HEK293 (cell line): ENCODE data around the gene HOXC5.
A peak's percentile ranks its signal among the peaks of the same experiment; 100 is the strongest.

Experiments used
- FEZF1 ChIP-seq: fragments of 450-650 bp; formaldehyde crosslinking; IDR thresholded peaks from 2 replicates; pipeline ENCODE4 v1.5.1; 2016; ENCODE audit warnings: missing biosample characterization, missing genetic modification characterization
- MYNN ChIP-seq: fragments of 450-650 bp; formaldehyde crosslinking; IDR thresholded peaks from 2 replicates; pipeline ENCODE4 v1.5.1; 2016; ENCODE audit warnings: missing biosample characterization, missing genetic modification characterization, borderline replicate concordance
- SETDB1 ChIP-seq: IDR thresholded peaks from one replicate; pipeline ENCODE4 v1.6.1; 2017; ENCODE audit warnings: mild to moderate bottlenecking, low read length, moderate library complexity, mixed read lengths; ENCODE audit not compliant: insufficient read length
- ZBTB1 ChIP-seq: fragments of 450-650 bp; formaldehyde crosslinking; IDR thresholded peaks from 2 replicates; pipeline ENCODE4 v1.5.1; 2016; ENCODE audit warnings: missing biosample characterization, missing genetic modification characterization
- ZNF837 ChIP-seq: fragments of 450-650 bp; formaldehyde crosslinking; IDR thresholded peaks from 2 replicates; pipeline ENCODE4 v1.5.1; 2016; ENCODE audit warnings: missing biosample characterization, missing genetic modification characterization
- TF ChIP-seq, protein P1 (sequence below): fragments of 450-650 bp; formaldehyde crosslinking; IDR thresholded peaks from 2 replicates; pipeline ENCODE4 v1.5.1; 2016; ENCODE audit warnings: missing biosample characterization, missing genetic modification characterization
- TF ChIP-seq, protein P2 (sequence below): fragments of 450-650 bp; formaldehyde crosslinking; IDR thresholded peaks from 2 replicates; pipeline ENCODE4 v1.5.1; 2016; ENCODE audit warnings: missing biosample characterization, missing genetic modification characterization
- TF ChIP-seq, protein P3 (sequence below): fragments of 450-650 bp; formaldehyde crosslinking; IDR thresholded peaks from 2 replicates; pipeline ENCODE4 v1.5.1; 2016; ENCODE audit warnings: missing biosample characterization, missing genetic modification characterization
- TF ChIP-seq, protein P4 (sequence below): fragments of 450-650 bp; formaldehyde crosslinking; IDR thresholded peaks from 2 replicates; pipeline ENCODE4 v1.5.1; 2016; ENCODE audit warnings: missing biosample characterization, missing genetic modification characterization

DNA sequence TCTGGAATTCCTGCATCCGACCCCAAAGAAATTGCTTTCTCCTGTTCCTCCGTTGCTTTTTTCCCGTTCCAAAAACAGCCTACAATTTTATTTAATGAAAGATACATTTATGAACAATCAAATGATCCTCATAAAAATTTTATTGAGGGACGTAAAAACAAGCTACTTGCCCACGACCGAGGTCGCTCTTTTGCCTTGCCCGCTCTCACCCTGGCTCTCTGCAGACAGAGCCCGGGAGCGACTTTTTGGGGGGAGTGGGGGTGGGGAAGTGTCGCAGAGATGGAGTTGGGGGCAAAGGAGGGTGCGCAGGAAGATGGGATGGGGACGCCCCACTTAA lies 34.0 kb upstream of the HOXC5 start:
- TF ChIP-seq, protein P1, sequence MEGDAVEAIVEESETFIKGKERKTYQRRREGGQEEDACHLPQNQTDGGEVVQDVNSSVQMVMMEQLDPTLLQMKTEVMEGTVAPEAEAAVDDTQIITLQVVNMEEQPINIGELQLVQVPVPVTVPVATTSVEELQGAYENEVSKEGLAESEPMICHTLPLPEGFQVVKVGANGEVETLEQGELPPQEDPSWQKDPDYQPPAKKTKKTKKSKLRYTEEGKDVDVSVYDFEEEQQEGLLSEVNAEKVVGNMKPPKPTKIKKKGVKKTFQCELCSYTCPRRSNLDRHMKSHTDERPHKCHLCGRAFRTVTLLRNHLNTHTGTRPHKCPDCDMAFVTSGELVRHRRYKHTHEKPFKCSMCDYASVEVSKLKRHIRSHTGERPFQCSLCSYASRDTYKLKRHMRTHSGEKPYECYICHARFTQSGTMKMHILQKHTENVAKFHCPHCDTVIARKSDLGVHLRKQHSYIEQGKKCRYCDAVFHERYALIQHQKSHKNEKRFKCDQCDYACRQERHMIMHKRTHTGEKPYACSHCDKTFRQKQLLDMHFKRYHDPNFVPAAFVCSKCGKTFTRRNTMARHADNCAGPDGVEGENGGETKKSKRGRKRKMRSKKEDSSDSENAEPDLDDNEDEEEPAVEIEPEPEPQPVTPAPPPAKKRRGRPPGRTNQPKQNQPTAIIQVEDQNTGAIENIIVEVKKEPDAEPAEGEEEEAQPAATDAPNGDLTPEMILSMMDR (tag by site-specific recombination) = no peak; the same call in 1 of the 2 replicates
- no peak for TF ChIP-seq MYNN (tag by site-specific recombination)
- TF ChIP-seq, protein P2, sequence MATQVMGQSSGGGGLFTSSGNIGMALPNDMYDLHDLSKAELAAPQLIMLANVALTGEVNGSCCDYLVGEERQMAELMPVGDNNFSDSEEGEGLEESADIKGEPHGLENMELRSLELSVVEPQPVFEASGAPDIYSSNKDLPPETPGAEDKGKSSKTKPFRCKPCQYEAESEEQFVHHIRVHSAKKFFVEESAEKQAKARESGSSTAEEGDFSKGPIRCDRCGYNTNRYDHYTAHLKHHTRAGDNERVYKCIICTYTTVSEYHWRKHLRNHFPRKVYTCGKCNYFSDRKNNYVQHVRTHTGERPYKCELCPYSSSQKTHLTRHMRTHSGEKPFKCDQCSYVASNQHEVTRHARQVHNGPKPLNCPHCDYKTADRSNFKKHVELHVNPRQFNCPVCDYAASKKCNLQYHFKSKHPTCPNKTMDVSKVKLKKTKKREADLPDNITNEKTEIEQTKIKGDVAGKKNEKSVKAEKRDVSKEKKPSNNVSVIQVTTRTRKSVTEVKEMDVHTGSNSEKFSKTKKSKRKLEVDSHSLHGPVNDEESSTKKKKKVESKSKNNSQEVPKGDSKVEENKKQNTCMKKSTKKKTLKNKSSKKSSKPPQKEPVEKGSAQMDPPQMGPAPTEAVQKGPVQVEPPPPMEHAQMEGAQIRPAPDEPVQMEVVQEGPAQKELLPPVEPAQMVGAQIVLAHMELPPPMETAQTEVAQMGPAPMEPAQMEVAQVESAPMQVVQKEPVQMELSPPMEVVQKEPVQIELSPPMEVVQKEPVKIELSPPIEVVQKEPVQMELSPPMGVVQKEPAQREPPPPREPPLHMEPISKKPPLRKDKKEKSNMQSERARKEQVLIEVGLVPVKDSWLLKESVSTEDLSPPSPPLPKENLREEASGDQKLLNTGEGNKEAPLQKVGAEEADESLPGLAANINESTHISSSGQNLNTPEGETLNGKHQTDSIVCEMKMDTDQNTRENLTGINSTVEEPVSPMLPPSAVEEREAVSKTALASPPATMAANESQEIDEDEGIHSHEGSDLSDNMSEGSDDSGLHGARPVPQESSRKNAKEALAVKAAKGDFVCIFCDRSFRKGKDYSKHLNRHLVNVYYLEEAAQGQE (tag by site-specific recombination) = no peak
- no peak for TF ChIP-seq ZNF837 (tag by site-specific recombination)
- no peak for TF ChIP-seq ZBTB1 (tag by site-specific recombination)
- TF ChIP-seq, protein P3, sequence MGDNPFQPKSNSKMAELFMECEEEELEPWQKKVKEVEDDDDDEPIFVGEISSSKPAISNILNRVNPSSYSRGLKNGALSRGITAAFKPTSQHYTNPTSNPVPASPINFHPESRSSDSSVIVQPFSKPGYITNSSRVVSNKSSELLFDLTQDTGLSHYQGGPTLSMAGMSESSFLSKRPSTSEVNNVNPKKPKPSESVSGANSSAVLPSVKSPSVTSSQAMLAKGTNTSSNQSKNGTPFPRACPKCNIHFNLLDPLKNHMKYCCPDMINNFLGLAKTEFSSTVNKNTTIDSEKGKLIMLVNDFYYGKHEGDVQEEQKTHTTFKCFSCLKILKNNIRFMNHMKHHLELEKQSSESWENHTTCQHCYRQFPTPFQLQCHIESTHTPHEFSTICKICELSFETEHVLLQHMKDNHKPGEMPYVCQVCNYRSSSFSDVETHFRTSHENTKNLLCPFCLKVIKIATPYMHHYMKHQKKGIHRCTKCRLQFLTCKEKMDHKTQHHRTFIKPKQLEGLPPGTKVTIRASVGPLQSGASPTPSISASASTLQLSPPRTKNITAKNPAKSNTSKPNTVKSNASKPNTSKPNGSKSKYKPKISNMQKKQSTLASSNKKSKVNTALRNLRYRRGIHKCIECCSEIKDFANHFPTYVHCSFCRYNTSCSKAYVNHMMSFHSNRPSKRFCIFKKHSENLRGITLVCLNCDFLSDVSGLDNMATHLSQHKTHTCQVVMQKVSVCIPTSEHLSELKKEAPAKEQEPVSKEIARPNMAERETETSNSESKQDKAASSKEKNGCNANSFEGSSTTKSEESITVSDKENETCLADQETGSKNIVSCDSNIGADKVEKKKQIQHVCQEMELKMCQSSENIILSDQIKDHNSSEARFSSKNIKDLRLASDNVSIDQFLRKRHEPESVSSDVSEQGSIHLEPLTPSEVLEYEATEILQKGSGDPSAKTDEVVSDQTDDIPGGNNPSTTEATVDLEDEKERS (tag by site-specific recombination) = no peak
- TF ChIP-seq, protein P4, sequence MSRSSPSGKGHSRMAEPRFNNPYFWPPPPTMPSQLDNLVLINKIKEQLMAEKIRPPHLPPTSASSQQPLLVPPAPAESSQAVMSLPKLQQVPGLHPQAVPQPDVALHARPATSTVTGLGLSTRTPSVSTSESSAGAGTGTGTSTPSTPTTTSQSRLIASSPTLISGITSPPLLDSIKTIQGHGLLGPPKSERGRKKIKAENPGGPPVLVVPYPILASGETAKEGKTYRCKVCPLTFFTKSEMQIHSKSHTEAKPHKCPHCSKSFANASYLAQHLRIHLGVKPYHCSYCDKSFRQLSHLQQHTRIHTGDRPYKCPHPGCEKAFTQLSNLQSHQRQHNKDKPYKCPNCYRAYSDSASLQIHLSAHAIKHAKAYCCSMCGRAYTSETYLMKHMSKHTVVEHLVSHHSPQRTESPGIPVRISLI (tag by site-specific recombination) = no peak
- no peak for TF ChIP-seq SETDB1
- TF ChIP-seq FEZF1 (tag by site-specific recombination) = peak; percentile 78
